CD4-positive, alpha-beta memory T cell (primary cell): ENCODE data around the gene KRTAP10-11. TPM values are rescaled to one million over a fixed set of nuclear protein-coding genes. Genes with fewer than 3 reads are reported as not detected.

Experiments used
- CTCF ChIA-PET: fragments of 350-600 bp; sonication (Branson Sonifier 250); formaldehyde crosslinking; loops from one replicate; lab custom pipeline; 2021; ENCODE audit warnings: inconsistent platforms; ENCODE audit not compliant: partially characterized antibody; lab: Charles Lee
- POLR2A ChIA-PET: fragments of 350-600 bp; sonication (Branson Sonifier 250); formaldehyde crosslinking; loops from one replicate; lab custom pipeline; 2021; ENCODE audit not compliant: partially characterized antibody; lab: Charles Lee
- DNase-seq, 5 donors: peaks; one replicate each; pipeline versions ENCODE4 v3.0.0 to v3.0.0-alpha.2; 2020 to 2022; ENCODE audit warnings: mixed read lengths in 1 of 5
- H3K27ac ChIP-seq: one replicate; pipeline ENCODE4 v1.7.0; 2013; ENCODE audit warnings: low read depth, low read length
- H3K27me3 ChIP-seq: 2 replicates; pipeline ENCODE4 v1.7.0; 2013; ENCODE audit warnings: mild to moderate bottlenecking, low read length, moderate library complexity; ENCODE audit not compliant: insufficient read depth
- H3K36me3 ChIP-seq: 2 replicates; pipeline ENCODE4 v1.7.0; 2013; ENCODE audit warnings: mild to moderate bottlenecking, low read length, moderate library complexity; ENCODE audit not compliant: insufficient read depth
- H3K4me1 ChIP-seq: 2 replicates; pipeline ENCODE4 v1.7.0; 2013; ENCODE audit warnings: mild to moderate bottlenecking, low read length, moderate library complexity; ENCODE audit not compliant: insufficient read depth
- H3K4me3 ChIP-seq, 2 donors: one replicate each; pipeline ENCODE4 v1.7.0; 2013; ENCODE audit warnings: low read length in 2 of 2, mild to moderate bottlenecking in 1 of 2
- H3K9me3 ChIP-seq, 2 donors: one replicate each; pipeline ENCODE4 v1.7.0; 2013; ENCODE audit warnings: low read length in 2 of 2, control low read depth in 1 of 2; ENCODE audit not compliant: control insufficient read depth in 1 of 2
- H3K27ac Mint-ChIP-seq, 7 donors: one replicate each; pipeline ENCODE4 v1.8.0; 2020 to 2021; ENCODE audit warnings: mixed read lengths in 7 of 7, mild to moderate bottlenecking in 6 of 7, inconsistent platforms in 3 of 7, moderate library complexity in 3 of 7
- H3K27me3 Mint-ChIP-seq, 2 donors: one replicate each; pipeline ENCODE4 v1.8.0; 2020 to 2021; ENCODE audit warnings: mixed read lengths in 2 of 2
- H3K36me3 Mint-ChIP-seq, 2 donors: one replicate each; pipeline ENCODE4 v1.8.0; 2020 to 2021; ENCODE audit warnings: mixed read lengths in 2 of 2, inconsistent platforms in 1 of 2, mild to moderate bottlenecking in 1 of 2
- H3K4me1 Mint-ChIP-seq, 4 donors: one replicate each; pipeline ENCODE4 v1.8.0; 2020 to 2021; ENCODE audit warnings: mixed read lengths in 4 of 4, mild to moderate bottlenecking in 1 of 4
- H3K4me3 Mint-ChIP-seq, 8 donors: one replicate each; pipeline ENCODE4 v1.8.0; 2020 to 2021; ENCODE audit warnings: mixed read lengths in 8 of 8, mild to moderate bottlenecking in 7 of 8, moderate library complexity in 6 of 8, inconsistent platforms in 3 of 8
- H3K9me3 Mint-ChIP-seq, 8 donors: one replicate each; pipeline ENCODE4 v1.8.0; 2020 to 2021; ENCODE audit warnings: mixed read lengths in 8 of 8, mild to moderate bottlenecking in 5 of 8, inconsistent platforms in 3 of 8, moderate library complexity in 1 of 8
- intact Hi-C: fragments of 100-400 bp; cut with micrococcal nuclease; formaldehyde crosslinking; loops from one replicate; pipeline ENCODE4 v1.15.1; 2023
- polyA plus RNA-seq, 2 donors: library from polyadenylated mRNA; unstranded; fragments of 300-500 nt; fragmentation: Illumina TruSeq; gene quantifications; one replicate each; pipeline ENCODE4 v1.2.3, GENCODE V29; 2021
- total RNA-seq, 2 experiments: library from RNA; stranded (reverse); gene quantifications; one replicate each; pipeline ENCODE4 v1.2.3, GENCODE V29; 2021

Gene KRTAP10-11
- total and polyA plus RNA-seq, 4 experiments from 2014 or later, result not detected

- Histone ChIP-seq H3K4me1 (peaks cover 7% of the 10 kb centered on the region), H3K4me3 (no peak overlapping the region), H3K36me3 (no peaks in the 10 kb centered on the region), H3K27me3 (no peaks in the 10 kb centered on the region), H3K9me3 (peaks cover 0 to 9% of the 10 kb centered on the region in 2 donors), H3K27ac (no peak overlapping the region)
- Mint-ChIP-seq H3K27me3 (no peaks in the 10 kb centered on the region), H3K27ac (peak overlapping the region in 1 of 7 donors; percentile 41), H3K36me3 (peaks cover 6 to 11% of the 10 kb centered on the region in 2 donors), H3K4me3 (no peak overlapping the region), H3K4me1 (peaks cover 5 to 15% (median 9%) of the 10 kb centered on the region in 4 donors), H3K9me3 (peaks cover 0 to 31% (median 18%) of the 10 kb centered on the region in 8 donors)
- POLR2A ChIA-PET, result interaction anchor here (3.6 kb wide), 1 partner anchor 9 kb away, joined by 16 read pairs; the partner anchor contains the start of gene KRTAP12-3
- CTCF ChIA-PET, result no interaction called here
- DNase-seq, result no peak
- intact Hi-C loops, result no loop called here
Measured at GRCh38 chr21:44648557-44649311, 2.5 kb downstream of the KRTAP10-11 start.

DNA sequence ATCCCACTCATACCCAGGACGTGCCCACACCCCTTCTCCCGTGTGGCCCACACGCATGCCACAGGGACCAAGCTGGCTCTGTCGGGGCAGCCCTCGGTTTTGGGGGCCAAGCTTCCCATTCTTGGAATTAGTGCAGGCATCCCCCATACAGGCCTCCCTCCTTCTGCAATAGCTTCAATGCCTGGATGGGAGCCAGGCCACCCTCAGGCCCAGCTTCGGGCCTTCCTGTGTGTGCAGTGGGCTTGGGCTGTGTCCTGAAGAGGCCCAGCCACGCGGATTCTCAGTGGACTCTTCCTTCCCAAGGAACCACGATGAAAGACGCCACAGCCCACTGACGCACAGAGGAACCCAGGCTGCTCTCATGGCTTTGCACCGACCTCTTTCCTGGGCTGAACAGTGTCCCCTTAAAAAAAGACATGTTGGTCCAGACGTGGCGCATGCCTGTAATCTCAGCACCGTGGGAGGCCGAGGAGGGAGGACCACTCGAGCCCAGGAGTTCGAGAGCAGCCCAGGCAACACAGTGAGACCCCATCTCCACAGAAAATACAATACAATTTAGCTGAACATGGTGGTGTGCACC lies 3.4 kb downstream of the KRTAP10-11 start:
- Histone ChIP-seq H3K27ac (no peak overlapping the region), H3K27me3 (no peaks in the 10 kb centered on the region), H3K4me1 (peaks cover 15% of the 10 kb centered on the region), H3K36me3 (no peaks in the 10 kb centered on the region), H3K9me3 (peaks cover 0 to 2% of the 10 kb centered on the region in 2 donors), H3K4me3 (no peak overlapping the region)
- Mint-ChIP-seq H3K27ac (peak overlapping the region in 2 of 7 donors; percentile 47 to 55), H3K36me3 (peaks cover 8 to 9% of the 10 kb centered on the region in 2 donors), H3K9me3 (peaks cover 0 to 28% (median 14%) of the 10 kb centered on the region in 8 donors), H3K4me1 (peaks cover 14 to 23% (median 18%) of the 10 kb centered on the region in 4 donors), H3K27me3 (no peaks in the 10 kb centered on the region), H3K4me3 (no peak overlapping the region)
- intact Hi-C loops, result no loop called here
- ChIA-PET POLR2A (interaction anchor here (0.5 to 3.6 kb wide), 2 partner anchors 8 to 347 kb away, joined by 3 to 16 read pairs; partner anchors contain the start of gene KRTAP12-3), CTCF (no interaction called here)
- DNase-seq, result no peak

GRCh38 chr21:44650265-44650972 lies 4.2 kb downstream of the KRTAP10-11 start:
- Histone ChIP-seq H3K9me3 (no peaks in the 10 kb centered on the region), H3K4me3 (no peak overlapping the region), H3K27ac (no peak overlapping the region), H3K4me1 (peaks cover 23% of the 10 kb centered on the region), H3K27me3 (no peaks in the 10 kb centered on the region), H3K36me3 (no peaks in the 10 kb centered on the region)
- peak overlapping the region in 3 of 7 donors; percentile 41 to 60 (median 55) for H3K27ac Mint-ChIP-seq
- ChIA-PET CTCF (no interaction called here), POLR2A (no interaction called here)
- H3K9me3 Mint-ChIP-seq, result peaks cover 0 to 25% (median 9%) of the 10 kb centered on the region in 8 donors
- peaks cover 18 to 31% (median 21%) of the 10 kb centered on the region in 4 donors for H3K4me1 Mint-ChIP-seq
- H3K27me3 Mint-ChIP-seq, result no peaks in the 10 kb centered on the region
- no peak for DNase-seq
- intact Hi-C loops, result no loop called here
- no peak overlapping the region for H3K4me3 Mint-ChIP-seq
- H3K36me3 Mint-ChIP-seq, result peaks cover 3 to 4% of the 10 kb centered on the region in 2 donors

DNA sequence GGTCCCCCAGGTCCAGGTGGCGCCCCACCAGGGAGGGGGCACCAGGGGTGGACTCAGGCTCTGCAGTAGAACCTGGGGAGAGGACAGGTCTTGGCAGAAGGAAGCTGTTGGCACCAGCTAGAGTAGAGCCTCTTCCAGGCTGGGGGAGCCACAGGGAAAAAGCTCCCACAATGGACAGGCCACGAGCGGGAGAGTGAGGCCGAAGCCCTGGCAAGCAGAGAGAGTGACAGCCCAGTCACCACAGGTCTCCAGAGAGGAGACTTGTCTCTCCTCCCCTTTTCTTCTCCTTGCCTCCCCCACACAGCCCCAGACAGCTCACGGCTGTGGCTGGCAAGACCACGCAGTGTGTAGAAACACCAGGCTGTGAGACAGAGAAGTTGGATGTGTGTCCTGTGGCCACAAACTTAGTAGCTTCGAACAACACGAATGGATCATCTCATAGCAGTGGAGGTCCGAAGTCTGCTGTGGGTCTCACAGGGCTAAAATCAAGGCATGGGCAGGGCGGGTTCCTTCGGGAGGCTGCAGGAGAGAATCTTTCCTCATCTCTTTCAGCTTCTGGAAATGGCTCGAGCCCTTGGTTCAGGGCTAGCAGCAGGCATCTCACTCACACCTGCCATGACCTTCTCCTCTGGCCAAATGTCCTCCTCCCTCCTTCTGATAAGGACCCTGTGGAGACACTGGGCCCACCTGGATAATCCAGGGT lies 4.9 kb downstream of the KRTAP10-11 start:
- no peak overlapping the region for H3K4me3 ChIP-seq
- ChIA-PET CTCF (no interaction called here), POLR2A (no interaction called here)
- DNase-seq, result no peak
- no peaks in the 10 kb centered on the region for H3K27me3 ChIP-seq
- intact Hi-C loops, result no loop called here
- no peaks in the 10 kb centered on the region for H3K36me3 ChIP-seq
- H3K4me1 Mint-ChIP-seq, result peaks cover 18 to 38% (median 25%) of the 10 kb centered on the region in 4 donors
- H3K9me3 ChIP-seq, result peaks cover 2 to 3% of the 10 kb centered on the region in 2 donors
- H3K27ac ChIP-seq, result no peak overlapping the region
- no peaks in the 10 kb centered on the region for H3K27me3 Mint-ChIP-seq
- H3K4me1 ChIP-seq, result peaks cover 30% of the 10 kb centered on the region
- H3K4me3 Mint-ChIP-seq, result no peak overlapping the region
- H3K9me3 Mint-ChIP-seq, result peaks cover 0 to 26% (median 11%) of the 10 kb centered on the region in 8 donors
- H3K27ac Mint-ChIP-seq, result peak overlapping the region in 6 of 7 donors; percentile 25 to 80 (median 66)
- H3K36me3 Mint-ChIP-seq, result peaks cover 3 to 5% of the 10 kb centered on the region in 2 donors

DNA sequence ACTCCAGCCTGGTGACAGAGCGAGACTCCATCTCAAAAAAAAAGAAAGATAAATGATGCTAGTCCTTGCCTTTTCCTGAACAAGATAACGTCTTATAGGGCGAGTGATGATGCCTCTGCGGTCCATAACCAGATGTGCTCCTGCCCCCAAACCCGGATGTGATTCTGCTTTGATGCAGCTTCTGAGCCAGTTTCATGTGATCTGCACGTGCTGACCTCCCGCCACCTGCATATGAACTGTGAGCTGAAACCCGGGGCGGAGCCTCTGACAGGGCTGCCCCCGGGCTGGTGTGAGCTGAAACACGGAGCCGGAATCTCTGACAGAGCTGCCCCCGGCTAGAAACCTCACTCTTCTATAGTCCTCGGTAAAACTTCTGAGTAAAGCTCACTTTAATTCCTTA lies 6.9 kb downstream of the KRTAP10-11 start:
- Mint-ChIP-seq H3K27ac (peak overlapping the region; percentile 74 to 97 (median 95)), H3K27me3 (no peaks in the 10 kb centered on the region), H3K4me3 (no peak overlapping the region), H3K9me3 (peaks cover 2 to 39% (median 25%) of the 10 kb centered on the region in 8 donors), H3K4me1 (peaks cover 35 to 52% (median 43%) of the 10 kb centered on the region in 4 donors), H3K36me3 (peaks cover 14 to 17% of the 10 kb centered on the region in 2 donors)
- peak in 1 of 5 donors; percentile 21 for DNase-seq
- Histone ChIP-seq H3K27me3 (no peaks in the 10 kb centered on the region), H3K27ac (no peak overlapping the region), H3K9me3 (peaks cover 3 to 4% of the 10 kb centered on the region in 2 donors), H3K36me3 (no peaks in the 10 kb centered on the region), H3K4me3 (no peak overlapping the region), H3K4me1 (peaks cover 48% of the 10 kb centered on the region)
- CTCF ChIA-PET, result interaction anchor here (0.9 to 1.6 kb wide), 7 partner anchors 17 to 142 kb away, joined by 3 to 10 read pairs (median 4); no protein-coding TSS in a partner anchor
- POLR2A ChIA-PET, result interaction anchor here (0.7 to 3.6 kb wide), 4 partner anchors 27 to 143 kb away, joined by 3 to 29 read pairs (median 4); partner anchors contain the start of gene KRTAP10-9
- intact Hi-C loops, result no loop called here

DNA sequence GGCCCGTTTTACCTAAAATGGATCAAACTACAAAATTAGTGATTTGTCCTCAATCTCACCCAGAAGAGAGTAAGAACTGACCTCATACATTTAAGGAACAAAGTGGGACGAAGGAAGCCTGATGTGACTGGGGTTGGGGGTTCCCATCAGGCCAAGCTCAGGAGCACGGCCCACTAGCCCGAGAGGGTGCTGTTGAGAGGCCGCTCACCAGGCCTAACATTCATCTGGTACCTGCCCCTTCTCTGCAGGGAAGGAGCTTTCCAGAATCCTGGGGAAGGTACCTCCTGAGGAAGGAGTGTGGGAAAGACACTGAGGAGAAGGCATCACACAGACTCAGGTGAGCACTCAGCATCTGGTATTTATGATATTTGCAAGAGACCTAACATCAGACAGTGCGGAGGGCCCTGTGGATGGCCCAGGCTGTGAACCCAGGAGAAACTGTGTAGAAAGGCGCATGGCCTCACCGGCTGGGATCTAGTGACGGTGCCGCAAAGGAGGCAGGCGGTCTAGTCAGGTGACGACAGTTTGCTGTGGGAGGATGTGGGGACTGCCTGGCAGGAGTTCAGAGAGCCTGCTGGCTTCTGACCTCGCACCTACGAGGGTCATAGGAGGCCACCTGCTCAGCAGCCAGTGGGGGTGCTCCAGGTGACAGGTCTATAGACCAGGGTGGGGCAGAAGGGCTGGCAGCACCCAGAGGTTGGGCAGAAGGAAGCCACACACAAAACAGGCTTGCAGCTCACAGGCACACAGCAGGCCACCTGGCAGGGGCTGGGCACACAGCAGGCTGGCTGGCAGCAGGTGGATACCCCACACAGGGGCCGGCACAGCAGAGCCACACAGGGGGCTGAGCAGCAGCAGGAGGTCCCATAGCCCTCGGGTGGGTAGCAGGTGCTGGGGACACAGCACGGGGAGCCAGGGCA lies 7.7 kb downstream of the KRTAP10-11 start:
- peak overlapping the region; percentile 15 to 87 (median 66) for H3K4me3 Mint-ChIP-seq
- peaks cover 14 to 17% of the 10 kb centered on the region in 2 donors for H3K36me3 Mint-ChIP-seq
- Histone ChIP-seq H3K4me3 (peak overlapping the region in 1 of 2 donors; percentile 16), H3K9me3 (peaks cover 3 to 4% of the 10 kb centered on the region in 2 donors), H3K27me3 (no peaks in the 10 kb centered on the region), H3K4me1 (peaks cover 56% of the 10 kb centered on the region), H3K27ac (peak overlapping the region; percentile 45), H3K36me3 (no peaks in the 10 kb centered on the region)
- peaks cover 2 to 39% (median 25%) of the 10 kb centered on the region in 8 donors for H3K9me3 Mint-ChIP-seq
- peaks cover 43 to 59% (median 51%) of the 10 kb centered on the region in 4 donors for H3K4me1 Mint-ChIP-seq
- peak; percentile 83 to 89 (median 85) for DNase-seq
- POLR2A ChIA-PET, result interaction anchor here (0.7 to 3.6 kb wide), 6 partner anchors 27 to 278 kb away, joined by 3 to 29 read pairs (median 4); partner anchors contain the start of gene KRTAP10-9
- H3K27ac Mint-ChIP-seq, result peak overlapping the region; percentile 87 to 97 (median 95)
- H3K27me3 Mint-ChIP-seq, result no peaks in the 10 kb centered on the region
- intact Hi-C loops, result no loop called here
- CTCF ChIA-PET, result interaction anchor here (0.8 to 1.6 kb wide), 9 partner anchors 16 to 143 kb away, joined by 3 to 10 read pairs (median 4); no protein-coding TSS in a partner anchor
